ENCODE results near the gene LRRC37B.
"Not testable (repeated sequence)": the region's sequence is repeated elsewhere in the genome, so short reads cannot be mapped to it uniquely, and the experiment has no call there.

Gene LRRC37B

GRCh38 chr17:32006957-32007462 is at the start of gene LRRC37B:
Gene LRRC37B, plus strand, starts transcription at chr17:32007383. Its CDS starts 14,010 bp downstream, at chr17:32021393.
- H3K9ac ChIP-seq (ENCODE audit: insufficient read length, low read depth), result peak within 1 kb of the TSS; percentile 89
- H3K9me3 ChIP-seq (ENCODE audit: insufficient read depth, low read length), result no peaks in the 10 kb centered on the region
- no peaks in the 10 kb centered on the region for H3K36me3 ChIP-seq (ENCODE audit: insufficient read depth, insufficient read length, low read length)
- H3K27me3 ChIP-seq (ENCODE audit: insufficient read depth, insufficient read length), result no peaks in the 10 kb centered on the region
- TF ChIP-seq SUZ12 (IDR thresholded peaks at IDR 0.05; ENCODE audit: extremely low read depth, insufficient read depth, insufficient read length) (no peak), ZNF274 (IDR thresholded peaks at IDR 0.05; ENCODE audit: low read depth, low read length) (no peak), YY1 (IDR thresholded peaks at IDR 0.05; ENCODE audit: insufficient read depth, insufficient read length) (no peak)
- H3K4me1 ChIP-seq (ENCODE audit: insufficient read depth, insufficient read length), result no peaks in the 10 kb centered on the region
- DNase-seq (ENCODE audit: low read depth, low spot score), result peak; percentile 38
- H3K4me3 ChIP-seq (ENCODE audit: insufficient read length, low read depth), result peak within 1 kb of the TSS; percentile 79

DNA sequence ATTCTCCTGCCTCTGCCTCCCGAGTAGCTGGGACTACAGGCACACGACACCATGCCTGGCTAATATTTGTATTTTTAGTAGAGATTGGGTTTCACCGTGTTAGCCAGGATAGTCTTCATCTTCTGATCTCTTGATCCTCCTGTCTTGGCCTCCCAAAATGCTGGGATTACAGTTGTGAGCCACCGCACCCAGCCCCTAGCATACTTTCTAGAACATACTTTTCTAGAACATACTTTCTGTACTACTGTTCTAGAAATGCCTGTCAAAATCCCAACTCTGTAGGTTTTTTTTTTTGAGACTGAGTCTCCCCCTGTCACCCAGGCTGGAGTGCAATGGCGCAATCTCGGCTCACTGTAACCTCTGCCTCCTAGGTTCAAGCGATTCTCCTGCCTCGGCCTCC is 43.1 kb upstream of the LRRC37B start:
- not testable (repeated sequence) for H3K9ac ChIP-seq (ENCODE audit: insufficient read length, low read depth); DNase-seq (ENCODE audit: low read depth, low spot score); H3K4me3 ChIP-seq (ENCODE audit: insufficient read length, low read depth); H3K27me3 ChIP-seq (ENCODE audit: insufficient read depth, insufficient read length); H3K4me1 ChIP-seq (ENCODE audit: insufficient read depth, insufficient read length); H3K9me3 ChIP-seq (ENCODE audit: insufficient read depth, low read length)
- peaks cover 22% of the 10 kb centered on the region for H3K36me3 ChIP-seq (ENCODE audit: insufficient read depth, insufficient read length, low read length)

GRCh38 chr17:31967648-31968047 is 39.5 kb upstream of the LRRC37B start:
- no peaks in the 10 kb centered on the region for H3K9me3 ChIP-seq (ENCODE audit: insufficient read depth, low read length)
- TF ChIP-seq YY1 (IDR thresholded peaks at IDR 0.05; ENCODE audit: insufficient read depth, insufficient read length) (no peak), SUZ12 (IDR thresholded peaks at IDR 0.05; ENCODE audit: extremely low read depth, insufficient read depth, insufficient read length) (no peak), ZNF274 (IDR thresholded peaks at IDR 0.05; ENCODE audit: low read depth, low read length) (no peak)
- peaks cover 12% of the 10 kb centered on the region for H3K36me3 ChIP-seq (ENCODE audit: insufficient read depth, insufficient read length, low read length)
- no peaks in the 10 kb centered on the region for H3K27me3 ChIP-seq (ENCODE audit: insufficient read depth, insufficient read length)
- no peak overlapping the region for H3K4me3 ChIP-seq (ENCODE audit: insufficient read length, low read depth)
- DNase-seq (ENCODE audit: low read depth, low spot score), result no peak
- H3K9ac ChIP-seq (ENCODE audit: insufficient read length, low read depth), result no peak overlapping the region
- no peaks in the 10 kb centered on the region for H3K4me1 ChIP-seq (ENCODE audit: insufficient read depth, insufficient read length)

DNA sequence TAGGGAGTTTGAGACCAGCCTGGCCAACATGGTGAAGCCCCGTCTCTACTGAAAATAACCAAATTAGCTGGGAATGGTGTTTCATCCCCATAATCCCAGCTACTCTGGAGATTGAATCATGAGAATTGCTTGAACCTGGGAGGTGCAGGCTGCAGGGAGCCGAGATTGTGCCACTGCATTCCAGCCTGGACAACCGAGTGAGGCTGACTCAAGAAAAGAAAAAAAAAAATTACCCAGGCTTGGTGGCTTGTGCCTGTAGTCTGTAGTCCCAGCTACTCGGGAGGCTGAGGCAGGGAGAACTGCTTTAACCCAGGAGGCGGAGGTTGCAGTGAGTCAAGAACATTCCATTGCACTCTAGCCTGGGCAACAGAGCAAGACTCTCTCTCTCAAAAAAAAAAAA is 36.8 kb upstream of the LRRC37B start:
- H3K27me3 ChIP-seq (ENCODE audit: insufficient read depth, insufficient read length); H3K9me3 ChIP-seq (ENCODE audit: insufficient read depth, low read length); H3K9ac ChIP-seq (ENCODE audit: insufficient read length, low read depth); DNase-seq (ENCODE audit: low read depth, low spot score); H3K4me3 ChIP-seq (ENCODE audit: insufficient read length, low read depth); H3K4me1 ChIP-seq (ENCODE audit: insufficient read depth, insufficient read length): not testable (repeated sequence)
- peaks cover 14% of the 10 kb centered on the region for H3K36me3 ChIP-seq (ENCODE audit: insufficient read depth, insufficient read length, low read length)

- H3K9me3 ChIP-seq (ENCODE audit: insufficient read depth, low read length); DNase-seq (ENCODE audit: low read depth, low spot score); H3K9ac ChIP-seq (ENCODE audit: insufficient read length, low read depth); H3K4me1 ChIP-seq (ENCODE audit: insufficient read depth, insufficient read length); H3K4me3 ChIP-seq (ENCODE audit: insufficient read length, low read depth); H3K27me3 ChIP-seq (ENCODE audit: insufficient read depth, insufficient read length): not testable (repeated sequence)
- peaks cover 19% of the 10 kb centered on the region for H3K36me3 ChIP-seq (ENCODE audit: insufficient read depth, insufficient read length, low read length)
Observed at GRCh38 chr17:31974269-31975071, 32.7 kb upstream of the LRRC37B start.

GRCh38 chr17:31975391-31975790 is 31.8 kb upstream of the LRRC37B start:
- not testable (repeated sequence) for H3K4me1 ChIP-seq (ENCODE audit: insufficient read depth, insufficient read length); H3K4me3 ChIP-seq (ENCODE audit: insufficient read length, low read depth); H3K27me3 ChIP-seq (ENCODE audit: insufficient read depth, insufficient read length); H3K9me3 ChIP-seq (ENCODE audit: insufficient read depth, low read length); DNase-seq (ENCODE audit: low read depth, low spot score); H3K9ac ChIP-seq (ENCODE audit: insufficient read length, low read depth)
- peaks cover 19% of the 10 kb centered on the region for H3K36me3 ChIP-seq (ENCODE audit: insufficient read depth, insufficient read length, low read length)

- not testable (repeated sequence) for H3K27me3 ChIP-seq (ENCODE audit: insufficient read depth, insufficient read length); H3K9me3 ChIP-seq (ENCODE audit: insufficient read depth, low read length); H3K9ac ChIP-seq (ENCODE audit: insufficient read length, low read depth); H3K4me3 ChIP-seq (ENCODE audit: insufficient read length, low read depth); DNase-seq (ENCODE audit: low read depth, low spot score); H3K4me1 ChIP-seq (ENCODE audit: insufficient read depth, insufficient read length)
- peaks cover 62% of the 10 kb centered on the region for H3K36me3 ChIP-seq (ENCODE audit: insufficient read depth, insufficient read length, low read length)
Observed at GRCh38 chr17:31991821-31992220, 15.4 kb upstream of the LRRC37B start.

- H3K9ac ChIP-seq (ENCODE audit: insufficient read length, low read depth), result no peak overlapping the region
- H3K27me3 ChIP-seq (ENCODE audit: insufficient read depth, insufficient read length), result no peaks in the 10 kb centered on the region
- no peak overlapping the region for H3K4me3 ChIP-seq (ENCODE audit: insufficient read length, low read depth)
- TF ChIP-seq SUZ12 (IDR thresholded peaks at IDR 0.05; ENCODE audit: extremely low read depth, insufficient read depth, insufficient read length) (no peak), ZNF274 (IDR thresholded peaks at IDR 0.05; ENCODE audit: low read depth, low read length) (no peak), YY1 (IDR thresholded peaks at IDR 0.05; ENCODE audit: insufficient read depth, insufficient read length) (no peak)
- no peaks in the 10 kb centered on the region for H3K4me1 ChIP-seq (ENCODE audit: insufficient read depth, insufficient read length)
- H3K9me3 ChIP-seq (ENCODE audit: insufficient read depth, low read length), result no peaks in the 10 kb centered on the region
- DNase-seq (ENCODE audit: low read depth, low spot score), result no peak
- H3K36me3 ChIP-seq (ENCODE audit: insufficient read depth, insufficient read length, low read length), result peaks cover 71% of the 10 kb centered on the region
Observed at GRCh38 chr17:31997005-31997404, 10.2 kb upstream of the LRRC37B start.
